Sigmoid colon (tissue), 4 donors: ENCODE measurements around the gene BORCS5.

ENCODE experiments used
- CTCF ChIP-seq, 4 experiments: fragments of 450-650 bp in 3 of 4; fragments of 200-600 bp in 1 of 4; IDR thresholded peaks; one replicate each; pipeline ENCODE4 v1.5.1; 2016 to 2019; ENCODE audit warnings: antibody characterized with exemption in 4 of 4, mild to moderate bottlenecking in 3 of 4, moderate library complexity in 2 of 4
- EP300 ChIP-seq, 4 donors: sonication (generic); formaldehyde crosslinking; IDR thresholded peaks; one replicate each; pipeline ENCODE4 v1.6.1; 2017; ENCODE audit warnings: antibody characterized with exemption in 4 of 4
- POLR2AphosphoS5 ChIP-seq, 4 donors: sonication (generic); formaldehyde crosslinking; IDR thresholded peaks; one replicate each; pipeline ENCODE4 v1.6.1; 2017; ENCODE audit warnings: antibody characterized with exemption in 4 of 4

- TF ChIP-seq CTCF (IDR thresholded peaks at IDR 0.05) (no peak), EP300 (IDR thresholded peaks at IDR 0.05) (no peak), POLR2AphosphoS5 (IDR thresholded peaks at IDR 0.05) (no peak)
Measured at GRCh38 chr12:12452326-12452902, 95.5 kb downstream of the BORCS5 start.
